Measurements from ENCODE around the gene ADISSP.

Gene ADISSP

DNA sequence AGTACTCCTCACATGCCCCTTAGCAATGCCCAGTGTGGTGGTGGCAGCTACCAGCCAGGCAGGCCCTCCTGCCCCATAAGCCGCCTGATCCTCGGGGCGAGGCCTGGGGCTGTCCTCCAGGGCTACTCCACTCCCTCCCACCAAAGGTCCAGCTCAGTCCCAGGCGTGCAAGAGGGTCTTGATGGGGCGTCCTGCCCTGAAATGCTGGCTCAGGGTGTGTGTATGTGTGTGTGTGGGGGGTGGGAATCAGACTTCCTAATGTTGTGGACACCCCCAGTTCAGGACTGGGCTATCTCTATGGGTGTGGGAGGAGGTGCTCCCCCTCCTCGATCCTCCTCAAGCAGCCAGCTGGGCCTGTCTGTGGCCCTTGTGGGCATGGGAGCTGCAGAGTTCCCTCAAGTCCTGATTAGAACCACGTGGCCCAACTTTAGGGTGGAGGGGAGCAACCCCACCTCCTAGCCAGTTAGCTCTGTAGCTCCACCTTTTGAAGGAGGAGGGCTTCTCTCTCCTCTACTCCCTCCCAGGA is 27.6 kb downstream of the ADISSP start:
- TF ChIP-seq CTCF (IDR thresholded peaks at IDR 0.05; ENCODE audit: low read depth, low read length): no peak
- no peak overlapping the region for H3K4me3 ChIP-seq (ENCODE audit: low read depth, low read length)

DNA sequence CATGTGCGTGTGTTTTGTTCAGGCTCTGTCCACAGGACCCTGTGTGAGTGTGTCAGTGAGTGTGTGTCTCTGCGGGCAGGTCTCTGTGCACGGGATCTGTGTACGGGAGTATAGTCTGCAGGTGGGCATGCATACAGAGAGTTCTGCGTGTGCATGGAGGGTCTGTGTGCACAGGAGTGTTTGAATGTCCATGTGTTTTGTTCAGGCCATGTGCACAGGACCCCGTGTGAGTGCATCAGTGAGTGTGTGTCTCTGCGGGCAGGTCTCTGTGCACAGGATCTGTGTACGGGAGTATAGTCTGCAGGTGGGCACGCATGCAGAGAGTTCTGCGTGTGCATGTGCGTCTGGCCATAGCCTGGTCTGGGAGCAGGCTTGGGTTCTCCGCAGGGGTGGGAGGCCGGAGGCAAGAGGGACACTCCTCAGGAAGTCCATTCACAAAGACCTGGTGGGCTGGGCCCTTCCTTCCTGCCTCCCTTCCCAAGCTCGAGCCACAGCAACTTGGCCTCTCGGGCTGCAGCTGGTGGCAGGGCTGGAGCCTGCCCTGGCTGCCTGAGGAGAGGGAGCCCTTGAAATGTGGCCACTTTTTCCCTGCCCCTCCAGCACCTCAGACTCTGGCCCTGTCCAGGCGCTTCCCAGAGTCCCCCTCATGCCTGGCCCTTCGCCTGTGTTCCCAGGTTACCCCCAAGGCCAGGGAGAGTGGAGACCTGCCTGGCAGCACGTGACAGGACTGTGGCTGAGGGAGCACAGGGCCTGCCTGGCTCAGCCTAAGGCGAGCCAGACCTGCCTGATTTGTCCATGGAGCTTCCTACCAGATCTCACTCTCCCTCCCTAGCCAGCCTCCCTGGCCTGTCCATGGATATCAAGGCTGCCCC is 28.3 kb downstream of the ADISSP start:
- TF ChIP-seq CTCF (IDR thresholded peaks at IDR 0.05; ENCODE audit: low read depth, low read length): no peak
- no peak overlapping the region for H3K4me3 ChIP-seq (ENCODE audit: low read depth, low read length)

DNA sequence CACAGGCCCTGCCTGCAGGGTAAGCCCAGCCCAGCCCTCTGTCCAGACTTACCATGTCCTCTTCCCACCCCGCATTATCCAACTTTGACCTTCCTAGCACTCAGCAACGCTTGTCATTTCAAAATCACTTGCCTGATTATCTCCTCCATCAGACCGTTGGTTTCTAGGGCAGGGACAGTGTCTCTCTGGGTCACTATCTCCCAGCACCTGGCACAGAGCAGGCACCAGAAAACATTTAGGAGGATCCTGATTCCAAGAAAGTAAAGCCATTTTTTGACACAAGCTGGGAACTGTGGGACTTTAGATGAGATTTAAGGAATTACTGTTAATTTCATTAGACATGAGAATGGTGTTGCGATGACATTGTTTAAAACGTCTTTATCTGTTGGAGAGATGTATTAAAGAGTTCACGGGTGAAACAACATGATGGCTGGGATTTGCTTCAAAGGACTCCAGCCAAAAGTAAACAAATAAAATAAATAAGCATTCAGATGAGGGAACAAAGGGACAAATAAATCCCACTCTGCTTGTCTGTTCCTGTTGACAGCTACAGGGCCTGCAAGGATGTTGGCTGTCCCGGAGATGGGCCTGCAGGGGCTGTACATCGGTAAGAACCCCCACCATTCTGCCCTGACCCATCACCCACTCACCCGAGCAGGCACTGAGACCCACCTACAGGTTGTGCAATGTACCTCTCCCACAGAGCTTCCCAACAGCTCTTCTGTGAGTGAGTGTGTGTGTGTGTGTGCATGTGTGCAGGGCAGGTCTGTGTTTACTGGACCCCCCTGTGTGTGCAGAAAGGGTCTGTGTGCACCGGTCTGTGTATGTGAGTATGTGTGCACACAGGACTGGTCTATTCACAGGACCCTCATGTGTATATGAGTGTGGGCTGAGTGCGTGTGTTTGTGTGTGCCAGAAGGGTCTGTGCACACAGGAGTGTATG is 29.2 kb downstream of the ADISSP start:
- TF ChIP-seq CTCF (IDR thresholded peaks at IDR 0.05; ENCODE audit: low read depth, low read length): no peak
- no peak overlapping the region for H3K4me3 ChIP-seq (ENCODE audit: low read depth, low read length)

GRCh38 chr20:3735768-3736167 is 31.8 kb downstream of the ADISSP start:
- H3K4me3 ChIP-seq (ENCODE audit: low read depth, low read length): no peak overlapping the region
- no peak for TF ChIP-seq CTCF (IDR thresholded peaks at IDR 0.05; ENCODE audit: low read depth, low read length)

GRCh38 chr20:3734111-3734843 is 33.3 kb downstream of the ADISSP start:
- H3K4me3 ChIP-seq (ENCODE audit: low read depth, low read length): no peak overlapping the region
- no peak for TF ChIP-seq CTCF (IDR thresholded peaks at IDR 0.05; ENCODE audit: low read depth, low read length)

DNA sequence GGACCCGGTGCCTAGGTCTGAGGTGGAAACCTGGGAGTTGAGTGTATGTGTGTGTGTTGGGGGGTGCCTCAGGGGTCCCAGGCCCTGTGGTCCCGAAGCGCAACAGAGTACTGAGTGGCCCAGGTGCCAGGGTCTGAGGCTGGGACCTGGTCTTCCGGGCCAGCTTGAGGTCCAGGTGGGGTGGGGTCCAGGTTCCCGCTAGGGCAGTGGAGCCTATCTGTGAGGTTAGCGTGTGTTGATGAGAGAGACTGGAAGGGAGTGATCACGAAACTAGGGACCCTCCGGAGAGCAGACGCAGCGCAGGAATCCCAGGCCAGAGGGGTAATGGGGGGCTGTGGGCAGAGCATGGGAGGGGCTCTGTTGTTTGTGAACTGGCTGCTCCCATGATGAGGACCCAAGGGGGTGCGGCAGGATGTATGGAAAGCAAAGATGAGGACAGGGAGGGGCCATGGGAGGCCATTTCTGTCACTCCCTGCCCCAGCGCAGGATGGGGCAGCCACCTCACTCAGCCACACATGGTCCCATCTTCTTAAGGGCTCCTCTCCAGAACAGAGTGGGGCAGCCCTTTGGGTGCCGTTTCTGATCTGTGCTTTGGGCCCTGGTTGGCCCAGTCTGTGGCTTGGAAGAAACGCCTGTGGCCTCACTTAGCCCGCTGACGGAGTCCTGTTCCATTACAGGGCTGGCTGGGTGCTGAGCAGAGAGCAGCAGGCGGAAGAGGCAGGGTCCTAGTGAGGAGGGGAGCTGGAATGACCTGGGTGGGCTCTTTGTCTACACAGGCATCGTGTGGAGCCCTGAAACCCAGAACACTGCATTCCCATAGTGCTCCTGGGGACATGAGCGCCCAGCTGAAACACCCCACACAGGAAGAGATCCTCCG is 34.2 kb downstream of the ADISSP start:
- TF ChIP-seq CTCF (IDR thresholded peaks at IDR 0.05; ENCODE audit: low read depth, low read length): no peak
- H3K4me3 ChIP-seq (ENCODE audit: low read depth, low read length): no peak overlapping the region
